GM21528 (cell line): ENCODE measurements around the gene MBD2.

Experiments
- ATAC-seq: cut with Tn5 transposase; IDR thresholded peaks from one replicate; pipeline ENCODE4 v1.9.1; 2021; ENCODE audit warnings: mild to moderate bottlenecking, moderate library complexity; ENCODE audit not compliant: unreplicated experiment, low FRiP score

MBD2 gene

DNA sequence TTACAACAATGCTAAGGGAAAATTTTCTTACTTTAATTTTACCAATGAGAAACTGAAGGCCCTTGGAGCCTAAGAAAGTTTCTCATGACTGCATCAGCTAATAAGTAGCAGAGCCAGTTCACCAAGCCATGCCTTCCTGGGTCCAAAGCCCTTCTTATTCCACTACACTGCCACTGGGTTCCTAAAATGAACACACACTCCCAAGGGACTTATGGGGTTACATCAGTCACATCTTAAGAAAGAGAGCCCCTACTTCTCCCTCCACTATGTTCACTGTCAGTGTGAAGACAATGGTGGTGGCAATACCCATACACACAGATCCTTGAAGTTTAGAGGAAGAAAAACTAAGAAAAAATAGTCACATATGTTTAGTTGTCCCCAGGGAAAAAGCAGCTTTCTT lies 20.6 kb downstream of the MBD2 start:
- ATAC-seq, result no peak

DNA sequence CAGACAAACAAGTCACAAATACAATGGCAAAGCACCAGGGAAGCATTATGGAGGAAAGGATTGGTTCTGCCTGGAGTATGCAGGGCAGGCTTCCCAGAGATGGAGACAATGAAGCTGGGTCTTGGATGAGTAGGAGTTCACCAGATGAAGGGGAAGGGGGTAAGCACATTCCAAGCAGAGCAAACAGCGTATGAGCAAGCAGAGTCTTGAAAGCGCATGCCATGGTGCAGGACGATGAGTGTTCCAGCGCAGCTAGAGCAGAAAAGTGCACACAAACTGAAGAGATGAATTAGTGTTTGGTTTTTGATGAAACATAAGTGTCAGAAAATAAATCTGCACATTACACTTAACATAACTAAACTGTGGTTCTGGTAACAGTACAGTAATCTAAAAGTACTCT lies 21.6 kb downstream of the MBD2 start:
- no peak for ATAC-seq

DNA sequence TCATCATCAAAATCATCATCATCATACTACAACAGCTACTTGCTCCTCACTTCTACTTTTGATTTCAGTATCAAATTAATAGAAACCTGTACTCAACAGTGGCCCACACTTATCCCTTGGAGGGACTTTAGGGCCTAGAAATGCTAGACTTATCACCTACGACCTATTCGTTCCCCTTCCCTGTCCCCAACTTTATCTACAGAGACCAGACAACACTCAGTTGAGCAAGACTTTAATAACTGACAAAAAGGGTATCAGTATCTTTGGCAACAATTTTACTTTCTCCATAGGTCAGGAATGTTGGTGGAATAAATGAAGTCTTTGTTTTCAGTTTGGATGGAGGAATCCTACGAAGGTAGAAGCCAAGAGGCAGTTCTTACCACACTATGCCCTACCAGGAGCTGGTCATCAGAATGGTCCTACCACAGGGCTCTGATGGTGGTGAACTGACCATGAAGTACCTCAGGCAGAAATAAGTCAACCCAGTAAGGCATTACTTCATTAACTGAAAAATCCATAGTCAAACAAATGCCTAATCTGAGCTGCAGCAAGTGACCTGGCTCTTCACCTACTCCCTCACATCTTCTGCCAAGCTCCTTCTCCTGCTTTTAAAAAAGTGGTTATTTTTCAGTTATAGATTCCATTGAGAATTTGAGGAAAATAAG lies 26.6 kb downstream of the MBD2 start:
- ATAC-seq, result no peak

DNA sequence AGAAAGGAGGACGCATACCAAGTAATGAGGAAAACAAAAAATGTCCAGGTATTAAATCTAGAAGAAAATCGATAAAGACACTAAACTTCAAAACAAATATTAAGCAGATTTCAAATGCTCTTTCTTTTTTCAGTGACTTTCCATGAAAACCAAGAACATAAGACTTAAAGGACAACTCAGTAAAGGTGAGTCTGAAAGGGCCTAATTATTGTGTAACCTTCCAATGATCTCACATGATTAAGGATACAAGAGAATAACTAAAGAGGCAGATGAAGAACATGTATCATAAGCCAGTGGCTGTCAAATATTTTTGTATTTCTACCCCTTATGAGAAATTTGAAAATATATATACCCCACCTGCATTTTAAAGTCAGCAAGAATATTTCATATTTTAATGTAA lies 30.7 kb downstream of the MBD2 start:
- no peak for ATAC-seq

DNA sequence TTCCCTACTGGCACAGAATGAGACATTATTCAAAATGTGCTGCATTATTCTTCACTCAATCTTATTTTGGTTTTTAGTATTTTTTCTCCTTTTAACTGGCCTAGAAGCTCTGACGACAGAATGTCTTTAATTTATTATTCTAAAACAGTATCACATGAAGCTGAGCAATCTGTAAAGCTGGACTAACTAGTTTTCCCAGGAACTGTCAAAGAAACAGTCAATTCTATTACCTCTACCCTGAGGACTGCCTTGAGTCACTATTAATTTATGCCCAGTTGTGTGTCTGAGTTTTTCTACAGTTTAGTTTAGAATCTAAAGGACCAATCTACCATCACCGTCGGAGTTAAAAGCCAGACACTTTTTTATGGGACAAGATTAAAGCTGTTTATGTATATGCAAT lies 31.6 kb downstream of the MBD2 start:
- ATAC-seq, result no peak

DNA sequence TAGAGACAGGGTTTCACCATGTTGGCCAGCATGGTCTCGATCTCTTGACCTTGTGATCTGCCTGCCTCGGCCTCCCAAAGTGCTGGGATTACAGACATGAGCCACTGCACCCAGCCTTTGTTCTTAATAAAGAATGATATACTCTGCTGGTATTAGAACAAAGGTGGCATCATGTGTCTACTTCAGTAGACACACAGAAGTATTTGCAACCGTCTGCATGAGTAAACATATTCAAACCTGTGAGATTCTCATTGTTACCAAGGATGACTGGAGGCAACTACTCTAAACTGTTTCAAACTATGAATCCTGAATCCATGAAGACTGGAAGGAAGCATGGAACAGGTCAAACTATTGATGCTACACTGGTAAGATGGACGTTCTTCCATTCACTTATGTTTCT lies 32.1 kb downstream of the MBD2 start:
- no peak for ATAC-seq

DNA sequence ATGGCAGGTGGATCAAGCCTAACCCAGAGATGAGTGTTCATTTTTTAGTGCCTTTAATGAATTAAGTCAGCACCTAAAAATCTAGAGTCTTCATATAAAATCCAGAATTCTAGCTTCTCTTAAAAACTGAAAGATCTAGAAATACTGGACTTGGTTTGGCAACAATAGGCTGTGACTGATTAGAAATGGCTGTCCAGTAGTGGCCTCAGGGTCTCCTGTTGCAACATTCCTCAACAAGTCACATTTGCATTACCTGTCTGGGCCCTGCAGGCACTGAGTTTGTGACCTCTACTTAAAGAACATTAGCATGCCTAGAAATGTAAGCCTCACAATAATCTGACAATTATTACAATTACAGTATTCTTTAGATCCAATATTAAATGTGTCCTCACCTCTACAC lies 33.1 kb downstream of the MBD2 start:
- ATAC-seq, result no peak

DNA sequence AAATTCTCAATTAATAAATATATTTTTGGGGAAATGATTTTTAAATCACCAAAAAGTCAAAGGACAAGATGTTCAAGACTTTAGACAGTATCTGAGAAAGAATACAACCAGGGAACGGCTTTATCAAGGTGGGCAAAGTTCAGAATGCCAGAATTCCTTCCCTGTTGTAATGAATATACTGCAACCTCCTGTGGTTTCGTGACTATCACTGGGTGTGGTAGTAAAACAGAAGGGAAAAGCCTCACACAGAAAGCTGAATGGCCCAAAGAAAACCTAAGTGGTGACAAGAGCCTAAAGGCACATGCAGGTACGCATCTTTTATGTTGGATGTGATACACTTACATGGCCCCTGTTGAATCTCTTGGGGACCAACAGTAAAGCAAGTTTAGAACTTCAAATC lies 37.1 kb downstream of the MBD2 start:
- no peak for ATAC-seq

DNA sequence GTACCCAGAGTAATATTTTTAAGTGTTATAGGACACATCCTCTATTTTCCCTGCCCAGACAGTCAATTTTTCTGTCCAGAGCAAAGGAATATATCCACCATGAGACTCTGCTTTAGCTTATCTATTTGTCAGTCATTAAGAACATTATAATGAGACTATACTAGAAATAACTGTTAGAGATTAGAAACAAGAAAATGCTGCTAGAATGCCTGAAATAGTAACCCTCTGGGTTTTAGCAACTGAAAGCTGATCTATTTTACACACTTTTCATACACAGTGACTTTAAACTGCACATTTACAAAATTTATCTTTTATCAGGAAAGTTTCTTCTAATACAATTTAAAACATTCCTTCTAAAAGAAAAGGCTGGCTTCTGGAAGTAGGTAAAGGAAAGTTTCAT lies 39.6 kb downstream of the MBD2 start:
- no peak for ATAC-seq

DNA sequence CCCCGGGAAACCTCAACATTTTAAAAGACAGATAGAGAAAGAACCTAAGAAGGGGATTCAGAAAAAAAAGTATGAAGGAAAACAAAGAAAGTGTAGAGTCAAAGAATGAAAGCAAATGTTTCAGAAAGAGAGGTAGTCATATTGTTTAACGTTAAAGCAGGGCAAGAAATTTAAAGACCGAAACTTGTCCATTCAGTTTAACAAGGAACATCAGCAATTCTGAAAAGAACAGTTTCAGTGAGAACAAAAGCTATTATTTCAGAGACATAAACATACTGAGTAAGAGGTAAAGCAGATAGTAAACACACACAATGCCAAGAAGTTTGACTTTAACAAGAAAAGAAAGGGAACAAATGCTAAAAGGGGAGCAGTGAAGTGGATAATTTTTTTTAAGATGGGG lies 41.1 kb downstream of the MBD2 start:
- no peak for ATAC-seq

DNA sequence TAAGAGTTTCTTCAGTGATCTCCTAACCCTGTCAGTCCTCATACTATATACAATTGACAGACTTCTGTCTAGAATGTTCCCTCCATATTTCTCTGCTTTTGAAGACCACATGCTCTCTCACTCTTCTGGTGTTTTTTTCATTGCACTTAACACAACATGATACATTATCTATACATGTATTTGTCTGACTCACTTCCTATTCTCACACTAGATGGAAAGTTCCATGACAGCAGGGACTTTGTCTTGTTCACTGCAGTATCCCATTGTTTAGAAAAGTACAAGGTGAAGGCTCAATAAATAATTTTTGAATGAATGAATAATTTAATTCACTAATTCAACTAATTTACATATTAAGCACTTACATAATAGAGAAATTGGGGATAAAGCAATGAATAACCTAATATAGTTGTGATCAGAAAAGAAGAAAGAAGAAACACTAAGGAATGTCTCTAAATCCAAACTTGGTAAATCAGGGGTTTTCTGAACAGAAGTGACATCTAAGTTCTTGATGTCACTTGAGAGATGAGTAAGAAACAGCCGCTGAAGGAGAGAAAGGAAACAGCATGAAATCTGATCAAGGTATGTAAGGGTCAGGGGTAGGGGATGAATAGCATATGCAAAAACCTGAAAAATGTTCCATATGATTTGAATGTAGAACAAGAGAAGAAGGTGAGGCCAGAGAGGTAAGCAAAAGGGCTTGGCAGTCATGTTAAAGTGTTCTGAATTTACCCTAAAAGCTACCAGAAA lies 42.4 kb downstream of the MBD2 start:
- peak; percentile 57 for ATAC-seq

DNA sequence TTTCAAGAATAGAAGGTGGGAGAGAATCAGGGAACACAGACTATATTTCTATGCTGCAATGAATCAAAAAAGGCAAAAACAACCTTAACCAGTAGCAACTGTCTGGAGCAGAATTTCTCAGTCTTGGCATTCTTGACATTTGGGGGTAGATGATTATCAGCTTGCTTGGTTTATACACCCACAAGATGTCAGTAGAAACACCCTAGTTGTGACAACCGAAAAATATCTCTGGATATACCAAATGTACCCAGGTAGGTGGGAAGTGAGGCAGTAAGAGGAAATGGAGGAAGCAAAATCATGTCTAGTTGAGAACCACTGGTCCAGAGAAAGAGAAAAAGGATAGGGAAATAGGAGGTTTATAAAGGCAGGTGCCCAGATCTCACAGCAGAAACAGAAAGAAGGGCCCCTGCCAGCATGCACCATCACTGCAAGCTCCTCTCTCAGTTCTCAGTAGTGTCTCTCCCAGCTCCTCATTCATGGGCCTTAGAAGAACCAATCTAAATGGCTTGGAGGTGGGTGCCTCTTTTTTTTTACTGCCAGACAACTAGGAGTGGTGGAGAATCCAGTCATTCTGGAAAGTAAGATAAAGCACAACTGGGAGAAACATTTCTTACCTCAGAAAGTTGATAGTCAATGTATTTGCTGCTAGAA lies 50.4 kb downstream of the MBD2 start:
- ATAC-seq, result peak; percentile 68

DNA sequence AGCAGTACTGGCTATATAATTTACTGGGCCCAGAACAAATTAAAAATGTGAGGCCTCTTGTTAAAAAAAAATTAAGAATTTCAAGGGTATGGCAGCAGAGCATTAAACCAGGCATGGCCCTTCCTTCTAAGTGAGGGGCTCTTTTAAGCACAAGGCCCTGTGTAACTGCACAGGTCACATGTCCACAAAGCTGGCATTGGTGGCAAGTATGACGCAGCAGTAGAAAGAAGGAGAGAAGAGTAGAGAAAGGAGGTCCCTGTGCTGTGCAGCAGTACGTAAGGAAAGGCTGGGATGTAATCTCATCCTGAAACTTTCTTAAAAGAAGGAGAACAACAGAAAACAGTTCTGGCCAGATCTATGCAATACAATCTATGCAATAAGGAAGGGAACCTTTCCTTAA lies 51.2 kb downstream of the MBD2 start:
- ATAC-seq, result no peak

DNA sequence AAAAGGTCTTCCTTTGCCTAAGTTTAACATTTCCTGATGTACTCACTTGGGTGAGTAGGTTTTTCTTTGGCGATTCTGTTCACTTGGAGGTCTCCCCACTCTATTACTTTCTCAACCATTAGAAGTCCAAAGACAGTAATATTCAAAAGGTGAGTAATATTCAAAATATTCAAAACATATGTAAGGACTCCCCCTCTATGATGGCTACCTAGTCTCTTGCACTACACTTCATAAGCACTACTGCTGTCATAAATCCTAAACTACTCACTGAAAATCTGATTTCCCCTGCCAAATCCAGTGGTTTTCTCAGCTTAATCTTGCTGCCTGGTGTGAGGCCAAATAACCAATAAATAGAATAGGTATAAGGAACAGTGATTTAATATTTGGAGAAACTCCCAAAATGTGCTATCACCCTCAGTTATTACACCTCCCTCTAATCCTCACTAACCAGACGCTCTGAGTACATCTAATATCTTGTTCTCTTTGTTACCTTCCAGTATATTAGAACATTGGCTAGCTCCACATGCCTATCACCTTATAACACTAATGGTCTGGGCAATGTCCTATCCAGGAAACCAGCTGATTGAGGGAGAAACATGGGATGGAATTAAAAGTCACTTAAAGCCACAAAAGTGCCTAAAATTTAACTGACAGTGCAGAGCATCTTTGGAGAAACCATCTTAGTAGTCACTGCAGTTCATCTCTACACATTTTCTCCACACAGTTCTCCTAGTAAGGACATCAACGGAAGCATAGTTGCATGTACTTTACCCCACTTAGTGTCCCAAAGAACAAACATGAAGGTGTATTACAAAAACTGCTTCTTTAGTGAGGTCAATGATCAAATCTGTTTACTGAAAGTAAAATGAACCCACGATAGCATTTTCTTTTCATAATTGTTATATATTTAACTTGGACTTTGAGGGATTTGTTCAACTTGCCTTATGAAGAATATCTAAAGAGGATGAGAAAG lies 54.8 kb downstream of the MBD2 start:
- ATAC-seq, result no peak

DNA sequence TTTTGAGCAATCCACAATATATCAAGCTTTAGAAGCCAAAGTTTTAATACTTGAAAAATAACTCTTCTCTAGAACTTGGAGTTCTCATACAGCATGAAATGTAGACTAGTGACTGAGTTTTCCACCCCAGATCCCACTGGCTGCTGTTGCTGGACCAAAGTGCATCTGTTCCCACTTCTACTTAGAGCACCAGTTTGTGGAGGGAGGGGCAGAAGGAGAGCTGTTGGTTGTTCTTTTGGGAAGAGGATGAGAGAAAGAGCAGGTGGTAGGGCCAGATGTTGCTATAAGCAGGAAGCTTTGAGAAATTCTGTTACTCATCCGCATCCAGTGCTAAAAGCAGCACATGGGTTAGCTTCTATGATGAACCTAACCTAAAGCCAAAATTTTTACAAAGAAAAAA lies 59.0 kb downstream of the MBD2 start:
- ATAC-seq, result no peak

DNA sequence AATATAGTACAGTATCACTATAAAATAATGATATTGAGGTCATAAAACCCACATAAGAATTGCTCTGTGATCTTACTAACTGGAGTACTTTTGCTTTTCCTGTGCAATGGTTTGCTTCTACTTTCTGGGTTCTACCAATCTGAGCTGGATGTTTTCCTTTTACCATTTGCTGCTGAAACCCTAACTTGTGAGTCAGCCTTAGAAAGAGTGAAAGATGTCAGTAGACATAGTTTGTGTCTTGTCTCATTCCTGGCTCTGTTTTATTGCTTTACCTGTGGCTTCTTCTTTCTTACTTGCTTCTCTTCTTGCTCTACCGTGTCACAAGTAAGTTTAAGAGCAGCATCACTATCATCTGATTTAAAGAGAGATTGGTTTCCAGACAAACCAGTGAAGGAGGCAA lies 61.0 kb downstream of the MBD2 start:
- no peak for ATAC-seq

DNA sequence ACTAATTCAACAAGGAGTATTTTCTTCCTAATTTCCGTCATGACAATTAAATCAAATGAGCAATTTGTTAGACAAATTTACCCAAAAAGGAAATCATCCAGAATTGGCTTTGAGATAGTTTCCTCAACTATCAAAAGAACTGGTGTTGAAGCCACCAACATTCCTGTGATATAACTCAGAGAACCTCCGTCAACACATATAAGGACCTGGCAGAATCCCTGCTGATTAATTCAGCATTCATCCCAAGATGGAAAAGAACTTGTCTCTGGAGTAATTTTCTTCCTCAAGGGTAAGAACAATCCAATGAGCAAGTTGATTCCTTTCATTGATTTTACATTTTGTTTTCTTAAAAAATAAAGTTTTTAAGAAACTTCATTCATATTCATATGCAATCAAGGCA lies 62.0 kb downstream of the MBD2 start:
- ATAC-seq, result no peak

DNA sequence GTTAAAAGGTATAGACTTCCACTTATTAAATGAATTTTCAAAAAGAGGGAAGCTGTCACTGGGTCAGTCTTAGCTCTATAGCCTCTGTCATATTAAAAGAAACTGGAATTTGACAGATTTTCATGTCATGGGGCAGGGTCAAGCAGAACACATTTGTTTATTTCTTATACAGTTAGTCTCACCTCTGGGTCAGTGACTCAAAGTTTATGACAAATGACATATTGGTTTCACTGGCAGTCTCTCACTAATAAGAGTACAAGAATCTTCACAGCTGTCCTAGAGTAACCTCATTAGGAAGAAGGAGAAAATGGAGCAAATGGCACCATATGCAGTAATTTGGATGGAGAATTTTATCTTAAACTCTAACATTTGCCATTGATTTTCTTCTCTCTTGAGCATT lies 63.2 kb downstream of the MBD2 start:
- no peak for ATAC-seq

DNA sequence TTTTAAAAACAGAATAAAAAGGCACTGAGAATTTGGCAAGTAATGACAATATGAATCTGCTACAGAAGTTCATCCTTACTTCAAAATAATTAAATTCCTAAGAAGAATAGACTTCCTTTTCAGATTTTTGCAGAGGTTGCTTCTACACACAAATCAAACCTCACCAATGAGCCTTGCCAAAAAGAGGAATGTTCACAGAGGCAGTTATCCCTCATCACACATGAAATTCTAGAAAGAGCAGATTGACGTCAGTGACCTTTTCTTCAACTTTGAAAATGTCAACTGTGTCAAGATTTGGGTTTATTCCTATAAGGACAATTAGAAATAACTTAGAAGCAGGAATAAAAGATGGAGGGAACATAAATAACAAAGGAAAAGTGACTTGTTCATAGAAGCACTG lies 64.6 kb downstream of the MBD2 start:
- ATAC-seq, result no peak

DNA sequence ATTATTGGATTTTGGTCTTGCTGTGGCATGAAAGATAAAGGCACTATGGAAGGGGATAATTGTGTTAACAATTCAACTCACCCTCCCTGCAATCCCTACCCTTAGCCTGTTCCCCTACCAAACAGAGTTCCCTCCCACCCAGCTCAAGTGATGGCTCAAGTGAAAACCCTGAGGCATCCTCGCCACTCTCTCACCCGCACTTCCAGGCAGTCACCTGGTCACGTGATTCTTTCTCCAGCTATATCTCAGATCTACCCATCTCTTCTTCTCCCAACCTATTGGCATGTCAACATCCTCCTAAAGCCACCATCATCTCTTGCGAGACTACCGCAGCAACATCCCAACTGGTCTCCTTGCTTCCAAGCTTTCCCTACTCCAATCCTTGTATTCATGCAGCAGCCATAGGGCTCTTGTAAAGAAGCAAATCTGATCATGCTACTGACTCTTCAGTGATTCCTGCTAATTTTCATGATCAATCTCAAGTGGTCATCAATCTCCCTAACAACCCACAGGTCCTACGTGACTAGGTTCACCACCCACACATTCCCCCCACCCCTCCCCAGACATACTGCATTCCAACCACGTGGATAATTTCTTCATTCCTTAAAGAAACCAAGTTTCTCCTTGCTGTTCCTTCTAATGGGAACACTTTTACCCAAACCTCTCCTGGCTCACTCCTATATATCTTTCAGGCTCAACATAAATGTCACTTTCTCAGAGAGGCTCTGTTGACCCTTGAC lies 66.7 kb downstream of the MBD2 start:
- ATAC-seq, result no peak
